DOHH2 (cell line): ENCODE data around the gene C8G.

ENCODE experiments used
- CTCF ChIP-seq: fragments of 200-600 bp; sonication (generic); IDR thresholded peaks from one replicate; pipeline ENCODE4 v1.5.1; 2014; ENCODE audit warnings: antibody characterized with exemption, mild to moderate bottlenecking, low read depth, low read length; ENCODE audit not compliant: poor library complexity, severe bottlenecking
- EZH2phosphoT487 ChIP-seq: fragments of 200-600 bp; sonication (generic); IDR thresholded peaks from 2 replicates; pipeline ENCODE4 v1.6.1; 2017; ENCODE audit warnings: borderline replicate concordance, mild to moderate bottlenecking, antibody characterized with exemption, low read length, moderate library complexity, mixed read lengths

GRCh38 chr9:136972743-136973142, 27.7 kb downstream of the C8G start:
- TF ChIP-seq CTCF, result no peak
- no peak for TF ChIP-seq EZH2phosphoT487
